SK-N-SH treated with all-trans-retinoic acid at 6 μM for 48 hours (cell line): ENCODE data around the gene LYRM7.

Experiments used
- ATAC-seq: fragments of 200-7000 bp; cut with Tn5 transposase; 3 replicates; pipeline ENCODE4 v1.9.1; 2020; ENCODE audit warnings: mild to moderate bottlenecking, moderate library complexity
- ARNTL ChIP-seq: fragments of 450-650 bp; formaldehyde crosslinking; IDR thresholded peaks from 2 replicates; pipeline ENCODE4 v1.5.0; 2020; ENCODE audit warnings: low read depth, mild to moderate bottlenecking, moderate library complexity, borderline replicate concordance
- CREB5 ChIP-seq: fragments of 250-450 bp; sonication (Bioruptor Pico); IDR thresholded peaks from 2 replicates; pipeline ENCODE4 v1.5.1; 2020; ENCODE audit warnings: low read depth, mild to moderate bottlenecking, moderate library complexity
- CSRNP3 ChIP-seq: fragments of 250-450 bp; sonication (Bioruptor Pico); IDR thresholded peaks from 2 replicates; pipeline ENCODE4 v1.5.1; 2021; ENCODE audit warnings: mild to moderate bottlenecking, moderate library complexity
- ESRRG ChIP-seq: fragments of 250-450 bp; sonication (Bioruptor Pico); IDR thresholded peaks from 2 replicates; pipeline ENCODE4 v1.6.1; 2021; ENCODE audit warnings: mild to moderate bottlenecking
- GLIS3 ChIP-seq: fragments of 250-450 bp; sonication (Bioruptor Pico); IDR thresholded peaks from 2 replicates; pipeline ENCODE4 v1.5.0; 2020; ENCODE audit warnings: mild to moderate bottlenecking, moderate library complexity
- ISL1 ChIP-seq: fragments of 250-450 bp; sonication (Bioruptor Pico); IDR thresholded peaks from 2 replicates; pipeline ENCODE4 v2.1.2; 2022; ENCODE audit warnings: mild to moderate bottlenecking, moderate library complexity
- OSR1 ChIP-seq: fragments of 250-450 bp; sonication (Bioruptor Pico); IDR thresholded peaks from 2 replicates; pipeline ENCODE4 v1.8.0; 2022; ENCODE audit warnings: moderate library complexity, mild to moderate bottlenecking, inconsistent platforms
- PATZ1 ChIP-seq: fragments of 250-450 bp; sonication (Bioruptor Pico); IDR thresholded peaks from 2 replicates; pipeline ENCODE4 v1.8.0; 2020; ENCODE audit warnings: mild to moderate bottlenecking, moderate library complexity, borderline replicate concordance
- POU6F1 ChIP-seq: fragments of 250-450 bp; sonication (Bioruptor Pico); IDR thresholded peaks from 2 replicates; pipeline ENCODE4 v1.8.0; 2021; ENCODE audit warnings: low read depth, mild to moderate bottlenecking, moderate library complexity, borderline replicate concordance
- PPARA ChIP-seq: fragments of 250-450 bp; sonication (Bioruptor Pico); IDR thresholded peaks from 2 replicates; pipeline ENCODE4 v1.5.0; 2020; ENCODE audit warnings: mild to moderate bottlenecking, borderline replicate concordance
- RARB ChIP-seq: fragments of 250-450 bp; sonication (Bioruptor Pico); IDR thresholded peaks from 2 replicates; pipeline ENCODE4 v1.8.0; 2021; ENCODE audit warnings: mild to moderate bottlenecking, moderate library complexity
- SNAI2 ChIP-seq: fragments of 250-450 bp; sonication (Bioruptor Pico); IDR thresholded peaks from 2 replicates; pipeline ENCODE4 v1.5.0; 2020; ENCODE audit warnings: mild to moderate bottlenecking, moderate library complexity
- TCF4 ChIP-seq: fragments of 250-450 bp; sonication (Bioruptor Pico); IDR thresholded peaks from 2 replicates; pipeline ENCODE4 v1.8.0; 2021; ENCODE audit warnings: mild to moderate bottlenecking, moderate library complexity, borderline replicate concordance
- TOX ChIP-seq: fragments of 250-450 bp; sonication (Bioruptor Pico); IDR thresholded peaks from 2 replicates; pipeline ENCODE4 v1.8.0; 2021; ENCODE audit warnings: mild to moderate bottlenecking, moderate library complexity, borderline replicate concordance
- TSHZ2 ChIP-seq: fragments of 250-450 bp; sonication (Bioruptor Pico); IDR thresholded peaks from 2 replicates; pipeline ENCODE4 v1.5.0; 2020; ENCODE audit warnings: mild to moderate bottlenecking, moderate library complexity
- ZC3H10 ChIP-seq: fragments of 250-450 bp; sonication (Bioruptor Pico); IDR thresholded peaks from 2 replicates; pipeline ENCODE4 v1.5.1; 2021; ENCODE audit warnings: mild to moderate bottlenecking, moderate library complexity
- ZFP30 ChIP-seq: fragments of 450-650 bp; formaldehyde crosslinking; IDR thresholded peaks from 2 replicates; pipeline ENCODE4 v1.5.0; 2022; ENCODE audit warnings: mild to moderate bottlenecking, moderate library complexity
- ZNF565 ChIP-seq: fragments of 450-650 bp; formaldehyde crosslinking; conservative IDR thresholded peaks from 2 replicates; pipeline ENCODE4 v1.5.0; 2020; ENCODE audit warnings: low read depth, mild to moderate bottlenecking, moderate library complexity
- ZNF70 ChIP-seq: fragments of 450-650 bp; formaldehyde crosslinking; IDR thresholded peaks from 2 replicates; pipeline ENCODE4 v1.5.0; 2020; ENCODE audit warnings: mild to moderate bottlenecking, moderate library complexity
- ZNF8 ChIP-seq: fragments of 450-650 bp; formaldehyde crosslinking; IDR thresholded peaks from 2 replicates; pipeline ENCODE4 v1.5.0; 2020; ENCODE audit warnings: mild to moderate bottlenecking, moderate library complexity

The LYRM7 gene

GRCh38 chr5:131221008-131221703, 50.4 kb downstream of the LYRM7 start:
- no peak for ATAC-seq
- TF ChIP-seq SNAI2 (CRISPR knock-in tag) (no peak), POU6F1 (CRISPR knock-in tag) (no peak), CSRNP3 (CRISPR knock-in tag) (no peak), PPARA (CRISPR knock-in tag) (no peak), RARB (no peak), ZNF70 (CRISPR knock-in tag) (no peak), OSR1 (CRISPR knock-in tag) (no peak), PATZ1 (CRISPR knock-in tag) (no peak), TSHZ2 (CRISPR knock-in tag) (no peak), TCF4 (no peak), ISL1 (CRISPR knock-in tag) (no peak), ZNF565 (no peak), ZNF8 (CRISPR knock-in tag) (no peak), TOX (CRISPR knock-in tag) (no peak), ZC3H10 (CRISPR knock-in tag) (no peak), GLIS3 (CRISPR knock-in tag) (no peak), ZFP30 (CRISPR knock-in tag) (no peak)

- peak; percentile 54 for ATAC-seq
- TF ChIP-seq ZNF8 (CRISPR knock-in tag): no peak
- no peak for TF ChIP-seq ZNF70 (CRISPR knock-in tag)
These were observed 51.1 kb downstream of the LYRM7 start for GRCh38 chr5:131221888-131222287.

GRCh38 chr5:131222731-131223130, 52.0 kb downstream of the LYRM7 start:
- TF ChIP-seq CREB5 (no peak), ARNTL (CRISPR knock-in tag) (no peak), ESRRG (CRISPR knock-in tag) (no peak), ZNF565 (no peak), ZC3H10 (CRISPR knock-in tag) (no peak)
- no peak for ATAC-seq
